GM12878 (cell line): ENCODE data around the gene NPW. TPM values are rescaled to one million over a fixed set of nuclear protein-coding genes. Genes with fewer than 3 reads are reported as not detected.

Experiments
- CEBPZ ChIP-seq: fragments of 150-350 bp; IDR thresholded peaks from 2 replicates; pipeline ENCODE4 v1.6.1; 2016; ENCODE audit warnings: low read depth, low read length
- DPF2 ChIP-seq: fragments of 450-650 bp; IDR thresholded peaks from 2 replicates; pipeline ENCODE4 v1.6.1; 2017; ENCODE audit warnings: mild to moderate bottlenecking
- JUND ChIP-seq: IDR thresholded peaks from 2 replicates; pipeline ENCODE4 v1.6.1; 2012; ENCODE audit warnings: low read depth, mild to moderate bottlenecking, low read length, improper control_type of control experiment, moderate library complexity
- LARP7 ChIP-seq: fragments of 450-650 bp; IDR thresholded peaks from 2 replicates; pipeline ENCODE4 v1.6.1; 2017; ENCODE audit warnings: mild to moderate bottlenecking
- MXI1 ChIP-seq: fragments of 150-350 bp; IDR thresholded peaks from 2 replicates; pipeline ENCODE4 v1.6.1; 2011; ENCODE audit warnings: low read depth, mild to moderate bottlenecking, inconsistent platforms, low read length, improper control_type of control experiment
- NFYA ChIP-seq: IDR thresholded peaks from 2 replicates; pipeline ENCODE4 v1.6.1; 2011; ENCODE audit warnings: low read depth, mild to moderate bottlenecking, low read length, improper control_type of control experiment, borderline replicate concordance
- NR2C2 ChIP-seq: IDR thresholded peaks from 2 replicates; pipeline ENCODE4 v1.6.1; 2011; ENCODE audit warnings: borderline replicate concordance, low read depth; ENCODE audit not compliant: control insufficient read depth, insufficient read length
- POLR2AphosphoS2 ChIP-seq: IDR thresholded peaks from 2 replicates; pipeline ENCODE4 v1.6.1; 2011; ENCODE audit warnings: low read depth, mild to moderate bottlenecking, low read length, improper control_type of control experiment, moderate library complexity
- POU2F2 ChIP-seq: IDR thresholded peaks from 3 replicates; pipeline ENCODE4 v1.6.1; 2011; ENCODE audit warnings: low read depth, mild to moderate bottlenecking, low read length, borderline replicate concordance
- RB1 ChIP-seq: fragments of 450-650 bp; formaldehyde crosslinking; IDR thresholded peaks from 2 replicates; pipeline ENCODE4 v1.6.1; 2017; ENCODE audit warnings: mild to moderate bottlenecking, borderline replicate concordance
- REST ChIP-seq: IDR thresholded peaks from 2 replicates; pipeline ENCODE4 v1.6.1; 2012; ENCODE audit warnings: mild to moderate bottlenecking, low read depth, low read length
- SMARCA5 ChIP-seq: fragments of 450-650 bp; IDR thresholded peaks from 2 replicates; pipeline ENCODE4 v1.6.1; 2017; ENCODE audit warnings: mild to moderate bottlenecking
- TCF7 ChIP-seq: IDR thresholded peaks from 2 replicates; pipeline ENCODE4 v1.6.1; 2014; ENCODE audit warnings: antibody characterized with exemption, borderline replicate concordance
- ZNF274 ChIP-seq: IDR thresholded peaks from one replicate; pipeline ENCODE4 v1.8.0; 2011; ENCODE audit not compliant: insufficient read length, insufficient read depth
- ZNF622 ChIP-seq: fragments of 450-650 bp; IDR thresholded peaks from 2 replicates; pipeline ENCODE4 v1.6.1; 2017; ENCODE audit warnings: mild to moderate bottlenecking, inconsistent platforms
- polyA plus RNA-seq, 11 experiments: library from polyadenylated mRNA; depleted of rRNA in 4 of 11; unstranded in 6 of 11; stranded (reverse) in 5 of 11; fragments of >200 nt; fragmentation: Nextera tagmentation in 4 of 11; fragmentation: Illumina TruSeq in 1 of 11; extraction: Ambion mirVana in 4 of 11; extraction: Trizol in 1 of 11; gene quantifications; 1 replicate in 1 of 11; 2 replicates in 10 of 11; pipeline versions ENCODE4 v1.2.1 to v1.2.3, GENCODE V29; 2011 to 2016; ENCODE audit warnings: inconsistent platforms in 2 of 11, missing spikeins in 2 of 11, low read depth in 1 of 11
- total RNA-seq, 4 experiments: library from RNA; depleted of rRNA in 3 of 4; stranded (reverse); fragments of >200 nt in 3 of 4; fragmentation: Illumina TruSeq in 1 of 4; extraction: Trizol in 1 of 4; gene quantifications; 2 replicates each; pipeline versions ENCODE4 v1.2.1 to v1.2.3, GENCODE V29; 2013 to 2021
- TF ChIP-seq, protein P1 (sequence below): fragments of 450-650 bp; formaldehyde crosslinking; IDR thresholded peaks from 2 replicates; pipeline ENCODE4 v1.5.0; 2022; ENCODE audit warnings: mild to moderate bottlenecking, missing genetic modification characterization
- TF ChIP-seq, protein P2 (sequence below): IDR thresholded peaks from 2 replicates; pipeline ENCODE4 v1.6.1; 2012; ENCODE audit warnings: low read length, inconsistent platforms

NPW gene
- total and polyA plus RNA-seq, 10 of the 15 experiments (the other 5 are each of a cell fraction or from before 2014, with no cell fraction given): 0.23 to 2.5 (median 0.98) TPM; not detected in 4

GRCh38 chr16:2047330-2048115 is 27.9 kb downstream of the NPW start, which contains the start of the genes NTHL1 and TSC2 (continued):
- TF ChIP-seq CEBPZ (no peak), POLR2AphosphoS2 (0 out of 2 replicates have a peak, but pooled peaks have one; percentile 60), POU2F2 (0 out of 3 replicates have a peak, but pooled peaks have one; percentile 42), LARP7 (peak; percentile 98), SMARCA5 (peak; percentile 72; the same call in 1 of the 2 replicates), REST (no peak), NFYA (no peak), ZNF274 (no peak), TCF7 (no peak), NR2C2 (no peak), RB1 (peak; percentile 67; the same call in 1 of the 2 replicates), MXI1 (peak; percentile 84; the same call in 1 of the 2 replicates), JUND (no peak), DPF2 (peak; percentile 57; the same call in 1 of the 2 replicates), ZNF622 (no peak)
- TF ChIP-seq, protein P1, sequence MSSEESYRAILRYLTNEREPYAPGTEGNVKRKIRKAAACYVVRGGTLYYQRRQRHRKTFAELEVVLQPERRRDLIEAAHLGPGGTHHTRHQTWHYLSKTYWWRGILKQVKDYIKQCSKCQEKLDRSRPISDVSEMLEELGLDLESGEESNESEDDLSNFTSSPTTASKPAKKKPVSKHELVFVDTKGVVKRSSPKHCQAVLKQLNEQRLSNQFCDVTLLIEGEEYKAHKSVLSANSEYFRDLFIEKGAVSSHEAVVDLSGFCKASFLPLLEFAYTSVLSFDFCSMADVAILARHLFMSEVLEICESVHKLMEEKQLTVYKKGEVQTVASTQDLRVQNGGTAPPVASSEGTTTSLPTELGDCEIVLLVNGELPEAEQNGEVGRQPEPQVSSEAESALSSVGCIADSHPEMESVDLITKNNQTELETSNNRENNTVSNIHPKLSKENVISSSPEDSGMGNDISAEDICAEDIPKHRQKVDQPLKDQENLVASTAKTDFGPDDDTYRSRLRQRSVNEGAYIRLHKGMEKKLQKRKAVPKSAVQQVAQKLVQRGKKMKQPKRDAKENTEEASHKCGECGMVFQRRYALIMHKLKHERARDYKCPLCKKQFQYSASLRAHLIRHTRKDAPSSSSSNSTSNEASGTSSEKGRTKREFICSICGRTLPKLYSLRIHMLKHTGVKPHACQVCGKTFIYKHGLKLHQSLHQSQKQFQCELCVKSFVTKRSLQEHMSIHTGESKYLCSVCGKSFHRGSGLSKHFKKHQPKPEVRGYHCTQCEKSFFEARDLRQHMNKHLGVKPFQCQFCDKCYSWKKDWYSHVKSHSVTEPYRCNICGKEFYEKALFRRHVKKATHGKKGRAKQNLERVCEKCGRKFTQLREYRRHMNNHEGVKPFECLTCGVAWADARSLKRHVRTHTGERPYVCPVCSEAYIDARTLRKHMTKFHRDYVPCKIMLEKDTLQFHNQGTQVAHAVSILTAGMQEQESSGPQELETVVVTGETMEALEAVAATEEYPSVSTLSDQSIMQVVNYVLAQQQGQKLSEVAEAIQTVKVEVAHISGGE (CRISPR knock-in tag): peak; percentile 62
- TF ChIP-seq, protein P2, sequence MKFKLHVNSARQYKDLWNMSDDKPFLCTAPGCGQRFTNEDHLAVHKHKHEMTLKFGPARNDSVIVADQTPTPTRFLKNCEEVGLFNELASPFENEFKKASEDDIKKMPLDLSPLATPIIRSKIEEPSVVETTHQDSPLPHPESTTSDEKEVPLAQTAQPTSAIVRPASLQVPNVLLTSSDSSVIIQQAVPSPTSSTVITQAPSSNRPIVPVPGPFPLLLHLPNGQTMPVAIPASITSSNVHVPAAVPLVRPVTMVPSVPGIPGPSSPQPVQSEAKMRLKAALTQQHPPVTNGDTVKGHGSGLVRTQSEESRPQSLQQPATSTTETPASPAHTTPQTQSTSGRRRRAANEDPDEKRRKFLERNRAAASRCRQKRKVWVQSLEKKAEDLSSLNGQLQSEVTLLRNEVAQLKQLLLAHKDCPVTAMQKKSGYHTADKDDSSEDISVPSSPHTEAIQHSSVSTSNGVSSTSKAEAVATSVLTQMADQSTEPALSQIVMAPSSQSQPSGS: no peak
